Upper lobe of left lung (tissue), 4 donors: Measurements from ENCODE around the gene SLC6A13.

Experiments used
- CTCF ChIP-seq, 6 experiments: fragments of 450-650 bp in 4 of 6; fragments of 200-600 bp in 2 of 6; sonication (generic) in 2 of 6; IDR thresholded peaks; one replicate each; pipeline ENCODE4 v1.5.1; 2016 to 2019; ENCODE audit warnings: antibody characterized with exemption in 6 of 6
- POLR2A ChIP-seq, 4 donors: fragments of 450-650 bp; IDR thresholded peaks; one replicate each; pipeline ENCODE4 v1.5.1; 2016 to 2017; ENCODE audit warnings: antibody characterized with exemption in 4 of 4, mild to moderate bottlenecking in 2 of 4

GRCh38 chr12:293199-293598 is 30.6 kb upstream of the SLC6A13 start:
- TF ChIP-seq CTCF (IDR thresholded peaks at IDR 0.05) (no peak), POLR2A (IDR thresholded peaks at IDR 0.05) (no peak)
